ENCODE data around the gene SAMD11.
A peak's percentile ranks its signal among the peaks of the same experiment; 100 is the strongest.

Gene SAMD11

GRCh38 chr1:913491-914130, 10.1 kb upstream of the SAMD11 start:
- no peaks in the 10 kb centered on the region for H3K36me3 Mint-ChIP-seq (ENCODE audit: low read depth)
- no peak for DNase-seq
- no peak overlapping the region for H3K4me3 Mint-ChIP-seq
- no peak overlapping the region for H3K27ac Mint-ChIP-seq
- H3K4me1 Mint-ChIP-seq = peaks cover 76% of the 10 kb centered on the region
- no peak for TF ChIP-seq CTCF (IDR thresholded peaks at IDR 0.05)
- no peaks in the 10 kb centered on the region for H3K9me3 Mint-ChIP-seq
- H3K27me3 Mint-ChIP-seq (ENCODE audit: low read depth, poor library complexity) = peaks cover 57% of the 10 kb centered on the region

- DNase-seq = no peak
- Mint-ChIP-seq H3K27ac (no peak overlapping the region), H3K36me3 (ENCODE audit: low read depth) (no peaks in the 10 kb centered on the region)
These were observed 9.4 kb upstream of the SAMD11 start for GRCh38 chr1:914131-914890.

GRCh38 chr1:914891-915280, 8.8 kb upstream of the SAMD11 start:
- DNase-seq = no peak
- Mint-ChIP-seq H3K4me3 (peak overlapping the region; percentile 62), H3K4me1 (peaks cover 79% of the 10 kb centered on the region), H3K27ac (no peak overlapping the region), H3K27me3 (ENCODE audit: low read depth, poor library complexity) (peaks cover 60% of the 10 kb centered on the region), H3K36me3 (ENCODE audit: low read depth) (no peaks in the 10 kb centered on the region), H3K9me3 (no peaks in the 10 kb centered on the region)
- no peak for TF ChIP-seq CTCF (IDR thresholded peaks at IDR 0.05)

More at GRCh38 chr1:914131-914890, 9.4 kb upstream of the SAMD11 start:
- no peak for TF ChIP-seq CTCF (IDR thresholded peaks at IDR 0.05)
- Mint-ChIP-seq H3K4me3 (no peak overlapping the region), H3K9me3 (no peaks in the 10 kb centered on the region), H3K27me3 (ENCODE audit: low read depth, poor library complexity) (peaks cover 60% of the 10 kb centered on the region), H3K4me1 (peaks cover 79% of the 10 kb centered on the region)

GRCh38 chr1:915295-916172, 8.2 kb upstream of the SAMD11 start:
- Mint-ChIP-seq H3K4me1 (peaks cover 84% of the 10 kb centered on the region), H3K27ac (no peak overlapping the region), H3K9me3 (no peaks in the 10 kb centered on the region), H3K4me3 (peak overlapping the region; percentile 62), H3K36me3 (ENCODE audit: low read depth) (no peaks in the 10 kb centered on the region), H3K27me3 (ENCODE audit: low read depth, poor library complexity) (peaks cover 60% of the 10 kb centered on the region)
- no peak for TF ChIP-seq CTCF (IDR thresholded peaks at IDR 0.05)
- no peak for DNase-seq

- Mint-ChIP-seq H3K9me3 (no peaks in the 10 kb centered on the region), H3K27me3 (ENCODE audit: low read depth, poor library complexity) (peaks cover 65% of the 10 kb centered on the region), H3K36me3 (ENCODE audit: low read depth) (peaks cover 3% of the 10 kb centered on the region), H3K4me1 (peaks cover 84% of the 10 kb centered on the region), H3K4me3 (no peak overlapping the region), H3K27ac (peak overlapping the region; percentile 59)
- TF ChIP-seq CTCF (IDR thresholded peaks at IDR 0.05) = no peak
- peak; percentile 61 for DNase-seq
These were observed 7.3 kb upstream of the SAMD11 start for GRCh38 chr1:916173-917075.
